Measurements from ENCODE around the gene KRTAP1-4.

DNA sequence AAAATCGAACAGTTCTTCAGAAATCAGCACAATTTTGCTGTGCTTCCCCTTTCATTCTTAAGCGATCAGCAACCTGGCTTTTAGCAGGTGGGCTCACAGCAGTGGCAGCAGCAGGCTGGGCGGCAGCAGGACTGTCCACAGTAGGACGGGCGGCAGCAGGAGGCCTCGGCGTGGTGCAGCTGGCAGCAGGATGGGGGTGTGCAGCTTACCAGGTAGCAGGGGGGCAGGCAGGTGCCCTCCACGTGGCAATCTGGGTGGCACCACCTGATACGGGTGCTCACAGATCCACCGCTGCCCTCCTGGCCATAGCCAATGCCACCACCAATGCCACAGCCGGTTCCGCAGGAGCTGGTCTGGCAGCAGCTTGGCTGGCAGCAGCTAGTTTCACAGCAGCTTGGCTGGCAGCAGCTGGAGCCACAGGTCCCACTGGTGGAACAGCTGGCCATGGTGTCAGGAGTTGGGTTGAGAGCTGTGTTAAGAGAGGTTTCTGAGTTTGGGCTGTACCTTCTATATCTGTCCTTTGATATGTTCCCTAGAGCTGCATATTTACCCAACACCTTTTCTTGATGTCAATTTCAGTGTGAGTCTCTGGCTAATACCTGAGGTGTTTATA lies at the start of gene KRTAP1-4:
- no peak for TF ChIP-seq POLR2A (IDR thresholded peaks at IDR 0.05)
- TF ChIP-seq CTCF (IDR thresholded peaks at IDR 0.05) = no peak

Data from uterus (tissue), 2 donors.